Pulmonary artery endothelial cell (primary cell): ENCODE data around the gene MARVELD1. TPM values are rescaled to one million over a fixed set of nuclear protein-coding genes. Genes with fewer than 3 reads are reported as not detected.
"Not testable (repeated sequence)": the region's sequence is repeated elsewhere in the genome, so short reads cannot be mapped to it uniquely, and the experiment has no call there.

Experiments used
- DNase-seq: peaks from one replicate; pipeline ENCODE4 v3.0.0-alpha.2; 2011; ENCODE audit warnings: low read depth, low spot score
- total RNA-seq: library from RNA; depleted of rRNA; stranded (reverse); fragments of >200 nt; gene quantifications from 2 replicates; pipeline ENCODE4 v1.2.3, GENCODE V29; 2014

Gene MARVELD1
- total RNA-seq, 1 donor from 2014 or later = 21.2 TPM

DNA sequence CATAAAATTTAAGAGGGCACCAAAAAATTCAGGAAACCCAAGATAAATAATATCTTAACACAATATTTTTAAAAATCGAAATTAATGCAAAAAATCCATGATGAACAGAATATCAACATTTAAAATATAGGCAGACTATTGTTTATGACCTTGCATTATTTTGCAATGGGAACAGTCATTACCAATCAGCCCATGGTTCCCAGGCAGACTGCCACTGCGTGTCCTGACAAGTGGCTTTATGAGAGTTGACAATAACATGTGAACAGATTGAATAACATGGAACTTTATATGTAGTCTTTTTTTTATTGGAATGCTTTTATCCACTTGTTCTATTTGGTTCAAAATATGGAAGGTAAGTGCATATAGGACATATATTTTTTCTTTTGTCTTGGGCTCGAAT is 23.4 kb upstream of the MARVELD1 start:
- DNase-seq = no peak

DNA sequence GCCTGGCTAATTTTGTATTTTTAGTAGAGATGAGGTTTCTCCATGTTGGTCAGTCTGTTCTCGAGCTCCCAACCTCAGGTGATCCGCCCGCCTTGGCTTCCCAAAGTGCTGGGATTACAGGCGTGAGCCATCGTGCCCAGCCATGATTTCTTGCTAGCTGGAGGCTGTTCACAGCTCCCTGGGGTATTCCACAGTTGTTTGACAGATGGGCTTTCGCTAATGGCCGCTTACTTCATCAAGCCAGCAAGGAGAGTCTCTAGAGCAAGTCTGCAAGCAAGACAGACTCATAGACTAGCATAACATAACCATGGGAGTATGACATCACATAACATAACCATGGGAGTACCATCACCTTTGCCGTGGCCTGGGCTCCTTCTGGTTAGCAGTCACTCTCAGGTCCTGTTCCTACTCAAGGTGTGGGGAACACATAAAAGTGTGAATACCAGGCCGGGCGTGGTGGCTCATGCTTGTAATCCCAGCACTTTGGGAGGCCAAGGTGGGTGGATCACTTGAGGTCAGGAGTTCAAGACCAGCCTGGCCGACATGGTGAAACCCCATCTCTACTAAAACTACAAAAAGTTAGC is 15.4 kb upstream of the MARVELD1 start:
- DNase-seq = not testable (repeated sequence)

DNA sequence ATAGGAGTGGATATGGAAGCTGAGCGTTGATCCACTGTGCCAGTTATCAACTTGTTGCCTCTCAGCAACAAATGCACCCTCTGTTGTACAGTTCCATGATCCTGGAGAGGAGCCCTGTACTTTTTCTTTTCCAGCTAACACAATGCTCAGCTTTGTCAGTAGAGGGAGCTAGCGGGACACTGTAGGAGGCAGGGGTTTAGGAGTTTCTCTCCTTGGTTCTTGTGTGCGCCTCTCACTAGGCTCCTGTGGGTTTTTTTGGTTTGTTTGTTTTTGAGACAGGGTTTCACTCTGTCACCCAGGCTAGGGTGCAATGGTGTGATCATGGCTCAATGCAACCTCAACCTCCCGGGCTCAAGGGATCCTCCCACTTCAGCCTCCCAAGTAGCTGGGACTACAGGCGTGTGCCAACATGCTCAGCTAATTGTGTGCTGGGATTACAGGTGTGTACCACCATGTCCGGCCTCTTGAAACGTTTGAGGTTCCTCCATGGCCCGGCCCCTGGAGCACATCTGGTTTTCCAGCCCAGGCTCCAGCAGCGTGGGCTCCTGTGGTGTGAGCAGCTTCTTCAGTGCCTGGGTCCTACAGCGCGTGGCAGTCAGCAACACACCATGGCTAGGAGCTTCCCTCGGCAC is 12.0 kb upstream of the MARVELD1 start:
- peak; percentile 32 for DNase-seq

- no peak for DNase-seq
Measured at GRCh38 chr10:97703398-97704067, 10.0 kb upstream of the MARVELD1 start.

- no peak for DNase-seq
Measured at GRCh38 chr10:97704341-97704740, 9.2 kb upstream of the MARVELD1 start.

- DNase-seq = no peak
Measured at GRCh38 chr10:97705006-97705670, 8.4 kb upstream of the MARVELD1 start.

DNA sequence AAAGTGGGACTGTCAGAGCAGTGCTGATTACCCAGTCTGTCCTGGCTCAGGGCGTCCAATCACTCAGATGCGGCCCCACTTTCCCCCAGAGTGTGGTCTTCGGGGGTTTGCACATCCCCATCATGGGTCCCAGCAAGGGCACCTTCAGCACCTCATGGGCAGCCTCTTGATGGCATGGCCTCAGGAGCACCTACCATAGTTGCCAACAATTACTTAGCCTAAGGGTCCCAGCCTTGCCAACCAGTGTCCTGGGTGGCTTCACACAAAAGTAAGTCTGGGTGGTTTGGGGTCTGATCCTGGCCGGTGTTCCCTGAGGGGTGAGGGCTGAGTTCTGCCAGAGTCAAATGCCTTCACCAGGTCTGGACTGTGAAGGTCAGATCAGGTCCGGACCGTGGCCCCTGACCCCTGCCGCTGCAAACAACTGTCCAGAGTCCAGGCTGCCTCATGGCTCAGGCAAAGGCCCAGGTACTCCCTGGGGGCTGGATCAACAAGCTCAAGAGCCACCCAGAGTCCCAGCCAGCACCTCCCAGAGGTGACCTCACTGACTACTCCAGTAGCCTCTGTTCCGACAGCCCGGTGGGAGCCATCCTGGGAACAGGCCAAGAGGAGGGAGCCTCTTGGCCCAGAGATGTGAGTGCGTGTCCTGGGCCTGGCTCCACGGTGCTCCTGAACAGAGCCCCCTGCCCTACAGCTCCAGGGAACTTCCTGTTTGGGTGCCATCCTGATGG is 6.2 kb upstream of the MARVELD1 start:
- no peak for DNase-seq

DNA sequence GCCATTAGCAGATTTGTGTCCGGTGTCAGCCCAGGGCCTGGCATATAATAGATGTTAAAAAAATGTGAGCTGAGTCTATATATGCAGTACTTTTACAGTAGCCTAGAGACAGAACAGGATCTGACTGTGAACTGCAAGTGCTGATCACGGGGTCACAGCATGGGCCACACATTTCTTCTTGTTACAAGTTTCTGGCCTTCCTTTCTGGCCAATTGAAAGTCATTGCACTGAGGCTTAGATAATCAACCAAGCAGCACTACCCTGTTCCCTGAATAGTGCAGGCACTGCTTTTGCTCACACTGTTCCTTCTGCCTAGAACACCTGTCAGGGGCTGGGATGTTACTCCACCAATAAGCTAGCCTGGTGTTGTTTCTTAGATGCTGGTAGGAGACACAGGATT is 5.4 kb upstream of the MARVELD1 start:
- DNase-seq = no peak

DNA sequence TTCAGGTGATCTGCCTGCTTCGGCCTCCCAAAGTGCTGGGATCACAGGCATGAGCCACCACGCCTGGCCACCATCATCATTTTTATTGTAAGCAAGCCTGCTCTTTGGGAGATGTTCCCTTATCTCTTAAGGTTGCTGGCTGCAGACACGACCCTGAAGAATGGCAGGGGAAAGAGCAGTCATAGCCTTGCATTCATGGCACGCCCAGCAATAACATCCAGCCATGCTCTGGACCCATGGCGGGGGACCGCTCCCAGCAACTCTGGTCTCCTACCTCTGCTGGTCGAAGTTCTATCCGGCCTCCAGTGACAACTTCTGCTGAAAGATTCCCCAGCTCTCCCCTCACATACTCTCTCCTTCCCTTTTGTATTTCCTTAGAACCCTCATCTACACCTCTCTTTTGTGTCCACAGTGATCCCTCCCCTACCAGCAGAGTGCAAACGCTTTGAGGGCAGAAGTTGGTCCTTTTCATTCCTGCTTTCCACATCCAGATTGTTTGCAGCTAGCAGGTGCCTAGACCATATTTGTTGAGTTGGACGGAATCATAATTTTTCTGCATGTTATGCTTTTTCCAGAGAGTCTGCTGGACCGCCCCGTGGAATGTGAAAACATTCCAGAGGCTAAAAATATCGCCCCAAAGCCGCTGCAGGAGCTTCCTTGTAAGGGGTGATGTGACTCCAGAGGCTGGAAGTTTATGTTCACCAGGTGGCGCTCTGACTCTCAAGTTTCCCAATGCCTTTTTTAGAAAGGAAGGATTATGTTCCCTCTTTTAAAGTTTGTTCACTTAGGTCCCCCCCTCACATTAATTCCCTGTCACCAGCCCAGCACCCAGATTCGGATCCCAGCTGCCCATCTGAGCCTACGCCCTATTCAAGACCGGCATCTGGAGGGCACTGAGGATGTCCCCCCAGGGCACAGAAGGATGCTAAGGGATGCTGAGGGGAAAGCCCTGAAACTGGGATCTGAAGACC is 4.3 kb upstream of the MARVELD1 start:
- no peak for DNase-seq

DNA sequence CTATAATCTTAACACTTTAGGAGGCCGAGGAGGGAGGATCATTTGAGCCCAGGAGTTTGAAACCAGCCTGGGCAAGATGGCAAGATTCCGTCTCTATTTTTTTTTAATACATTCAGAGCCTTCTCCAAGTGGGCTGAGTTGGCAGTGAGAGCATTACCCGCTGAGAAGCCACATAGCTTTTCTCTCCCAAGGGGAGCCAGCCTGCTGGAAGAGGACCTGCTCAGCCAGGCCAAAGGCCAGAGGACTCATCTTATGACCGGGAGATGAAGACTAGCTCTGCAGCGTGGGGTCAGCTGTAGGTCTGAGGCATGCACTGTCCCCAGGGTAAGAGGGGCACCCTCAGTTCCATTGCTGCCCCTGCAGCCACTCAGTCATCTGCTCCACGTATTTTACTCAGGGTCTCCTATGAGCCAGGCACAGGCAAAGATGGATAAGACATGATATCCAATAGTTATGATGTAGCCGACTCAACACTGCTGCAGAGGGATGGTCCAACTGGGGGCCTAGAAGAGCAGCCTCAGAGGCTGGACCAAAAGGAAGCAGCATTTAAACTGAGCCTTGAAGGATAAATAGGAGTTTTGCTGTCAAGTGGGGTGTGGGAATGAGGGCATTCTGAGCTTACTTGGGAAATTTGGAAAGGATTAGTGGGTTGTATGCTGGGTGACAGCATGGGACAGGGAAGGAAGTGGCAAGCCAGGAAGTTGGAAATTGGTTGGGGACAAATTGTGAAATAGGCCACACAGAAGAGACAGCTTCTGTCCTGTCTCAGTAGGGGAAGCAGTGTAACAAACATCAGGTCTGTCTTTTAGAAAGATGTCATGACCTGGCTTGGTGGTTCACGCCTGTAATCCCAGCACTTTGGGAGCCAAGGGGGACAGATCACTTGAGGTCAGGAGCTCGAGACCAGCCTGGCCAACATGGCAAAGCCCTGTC is 1.6 kb upstream of the MARVELD1 start:
- no peak for DNase-seq

DNA sequence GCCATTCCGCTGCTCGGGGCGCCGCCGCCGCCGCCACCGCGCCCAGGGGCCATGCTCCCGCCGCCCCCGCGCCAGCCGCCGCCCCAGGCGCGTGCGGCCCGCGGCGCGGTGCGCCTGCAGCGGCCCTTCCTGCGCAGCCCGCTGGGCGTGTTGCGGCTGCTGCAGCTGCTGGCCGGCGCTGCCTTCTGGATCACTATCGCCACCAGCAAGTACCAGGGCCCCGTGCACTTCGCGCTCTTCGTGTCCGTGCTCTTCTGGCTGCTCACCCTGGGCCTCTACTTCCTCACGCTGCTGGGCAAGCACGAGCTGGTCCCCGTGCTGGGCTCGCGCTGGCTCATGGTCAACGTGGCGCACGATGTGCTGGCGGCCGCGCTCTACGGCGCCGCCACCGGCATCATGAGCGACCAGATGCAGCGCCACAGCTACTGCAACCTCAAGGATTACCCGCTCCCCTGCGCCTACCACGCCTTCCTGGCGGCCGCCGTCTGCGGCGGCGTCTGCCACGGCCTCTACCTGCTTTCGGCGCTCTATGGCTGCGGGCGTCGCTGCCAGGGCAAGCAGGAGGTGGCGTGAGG is 383 bp downstream of the MARVELD1 start:
- DNase-seq = peak; percentile 40

- no peak for DNase-seq
Measured at GRCh38 chr10:97714401-97715258, 1.1 kb downstream of the MARVELD1 start.

DNA sequence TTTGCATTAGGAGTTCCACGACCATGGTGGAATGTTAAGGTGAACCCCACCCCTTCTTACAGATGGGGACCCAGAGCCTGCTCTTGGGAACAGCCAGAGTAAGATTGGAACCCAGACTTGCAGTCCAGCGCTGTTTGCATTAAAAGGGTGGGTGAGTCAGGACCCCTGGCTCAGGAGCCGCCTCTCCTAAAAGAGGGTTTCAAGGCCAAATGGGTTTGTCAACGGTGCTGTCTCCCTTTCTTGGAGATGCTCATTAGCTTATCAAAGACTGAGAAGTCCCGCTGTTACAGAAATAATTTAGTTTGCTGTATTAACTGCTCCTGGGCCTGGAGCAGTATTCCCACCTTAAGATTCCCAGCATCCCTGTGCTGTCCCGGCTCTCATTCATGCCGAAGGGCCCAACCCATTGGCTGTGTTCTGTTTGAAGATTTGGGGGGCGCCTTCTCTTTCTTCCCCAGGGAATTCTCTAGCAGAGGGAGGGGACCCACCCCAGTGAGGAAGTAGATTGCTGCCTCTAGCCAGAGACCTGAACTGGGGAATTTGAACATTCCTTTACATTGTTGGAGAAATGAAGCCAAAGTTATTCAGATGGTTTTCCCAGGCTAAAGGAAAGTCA is 1.8 kb downstream of the MARVELD1 start:
- DNase-seq = no peak

DNA sequence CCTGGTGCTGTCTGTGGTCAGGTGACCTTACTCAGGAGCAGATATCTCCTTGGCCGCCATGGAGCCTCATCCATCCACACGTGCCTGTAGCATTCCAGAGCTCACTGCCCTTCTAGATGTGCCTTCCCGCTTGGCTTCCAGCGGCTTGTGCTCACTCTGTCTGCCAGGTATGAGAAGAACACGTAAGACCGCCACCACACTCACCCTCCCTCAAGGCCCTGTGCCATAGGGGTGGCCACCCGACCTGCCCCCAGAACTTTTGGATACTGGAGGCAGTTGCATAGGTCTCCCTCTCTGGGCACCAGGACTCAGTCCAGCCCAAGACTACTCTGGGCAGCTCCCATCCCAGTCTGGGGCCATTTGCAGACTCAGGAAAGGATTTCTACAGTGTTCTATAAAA is 4.1 kb downstream of the MARVELD1 start:
- no peak for DNase-seq

GRCh38 chr10:97718178-97718577 is 4.6 kb downstream of the MARVELD1 start:
- no peak for DNase-seq

DNA sequence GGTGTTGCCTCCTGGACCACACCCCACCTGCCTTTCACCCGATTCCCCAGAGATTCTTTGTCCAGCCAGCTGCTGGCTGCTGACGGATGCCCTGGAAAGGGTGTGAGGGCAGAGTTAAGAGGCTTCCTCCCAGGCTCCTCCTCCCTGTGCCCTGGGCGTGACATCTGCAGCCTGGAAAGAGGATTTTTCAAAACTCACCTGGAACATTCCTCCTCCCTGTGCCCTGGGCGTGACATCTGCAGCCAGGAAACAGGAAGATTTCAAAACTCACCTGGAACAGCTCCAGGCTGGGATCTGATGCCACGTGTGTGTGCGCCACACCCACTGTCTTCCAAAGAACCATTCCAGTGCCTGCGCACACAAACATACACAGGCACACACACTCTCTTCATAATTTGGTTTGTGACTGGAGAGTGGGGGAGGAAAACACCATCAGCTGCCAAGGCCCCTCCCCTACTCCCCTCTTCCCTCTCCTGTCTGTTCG is 5.2 kb downstream of the MARVELD1 start:
- DNase-seq = no peak

DNA sequence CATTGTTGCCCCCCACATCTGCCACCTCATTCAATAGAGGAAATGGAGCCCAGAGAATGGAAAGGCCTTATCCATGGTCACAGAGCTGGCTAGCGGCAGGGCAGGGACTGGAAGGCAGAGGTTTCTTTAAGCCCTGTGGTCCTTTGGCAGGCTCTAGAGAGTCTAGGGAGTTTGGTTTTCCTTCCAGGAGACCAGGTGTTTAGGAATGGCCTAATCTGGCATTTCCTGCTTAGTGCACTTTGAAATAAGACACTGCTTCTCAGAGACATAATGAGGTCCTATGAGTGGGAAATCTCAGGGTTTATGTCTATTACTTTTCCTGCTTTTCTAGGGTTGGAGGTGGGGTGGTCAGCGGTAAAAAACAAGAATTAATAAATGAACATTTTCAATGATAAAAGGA is 6.1 kb downstream of the MARVELD1 start:
- DNase-seq = no peak
